H1 (cell line): Measurements from ENCODE around the gene PLP2. TPM values are rescaled to one million over a fixed set of nuclear protein-coding genes. Genes with fewer than 3 reads are reported as not detected.

Experiments used
- CHD1 ChIP-seq: IDR thresholded peaks from 2 replicates; pipeline ENCODE4 v1.6.1; 2012; ENCODE audit warnings: low read depth, low read length, improper control_type of control experiment
- KDM4A ChIP-seq: IDR thresholded peaks from one replicate; pipeline ENCODE4 v1.7.1; 2012; ENCODE audit warnings: low read depth, mild to moderate bottlenecking, moderate library complexity, low read length, inconsistent platforms; ENCODE audit not compliant: severe bottlenecking
- KDM5A ChIP-seq: fragments of 200-600 bp; IDR thresholded peaks from 2 replicates; pipeline ENCODE4 v1.7.1; 2012; ENCODE audit warnings: mild to moderate bottlenecking, low read length, inconsistent platforms, mixed read lengths
- POLR2AphosphoS5 ChIP-seq: IDR thresholded peaks from 2 replicates; pipeline ENCODE4 v1.6.1; 2011; ENCODE audit warnings: low read depth, low read length
- POU5F1 ChIP-seq: IDR thresholded peaks from 2 replicates; pipeline ENCODE4 v1.6.1; 2011; ENCODE audit warnings: low read depth, mild to moderate bottlenecking, low read length, moderate library complexity
- SP1 ChIP-seq: IDR thresholded peaks from 2 replicates; pipeline ENCODE4 v1.6.1; 2011; ENCODE audit warnings: low read depth, low read length
- SP2 ChIP-seq: IDR thresholded peaks from 2 replicates; pipeline ENCODE4 v1.6.1; 2012; ENCODE audit warnings: mild to moderate bottlenecking, low read length, inconsistent platforms
- polyA plus RNA-seq, 7 experiments: library from polyadenylated mRNA; depleted of rRNA in 3 of 7; stranded (reverse) in 5 of 7; unstranded in 2 of 7; fragments of >200 nt in 5 of 7; fragments of 200-250 nt in 2 of 7; gene quantifications; 1 replicate in 5 of 7; 2 replicates in 1 of 7; 4 replicates in 1 of 7; pipeline versions ENCODE4 v1.2.1 to v1.2.3, GENCODE V29; 2011 to 2013; ENCODE audit warnings: missing spikeins in 2 of 7, mixed read lengths in 2 of 7
- total RNA-seq: library from RNA; stranded (reverse); fragmentation: NEBNext Ultra II Directional; extraction: Animal tissue kit (Norgen Biotek cat#: 25700); gene quantifications from 2 replicates; pipeline ENCODE4 v1.2.1, GENCODE V29; 2021
- TF ChIP-seq, protein P1 (sequence below): IDR thresholded peaks from 2 replicates; pipeline ENCODE4 v1.6.1; 2011; ENCODE audit warnings: low read depth, mild to moderate bottlenecking, low read length; ENCODE audit not compliant: insufficient read depth

Gene PLP2
- total and polyA plus RNA-seq, 2 of the 8 experiments (the other 6 are each of a cell fraction or from before 2014, with no cell fraction given) = 10.3 to 23.4 TPM

DNA sequence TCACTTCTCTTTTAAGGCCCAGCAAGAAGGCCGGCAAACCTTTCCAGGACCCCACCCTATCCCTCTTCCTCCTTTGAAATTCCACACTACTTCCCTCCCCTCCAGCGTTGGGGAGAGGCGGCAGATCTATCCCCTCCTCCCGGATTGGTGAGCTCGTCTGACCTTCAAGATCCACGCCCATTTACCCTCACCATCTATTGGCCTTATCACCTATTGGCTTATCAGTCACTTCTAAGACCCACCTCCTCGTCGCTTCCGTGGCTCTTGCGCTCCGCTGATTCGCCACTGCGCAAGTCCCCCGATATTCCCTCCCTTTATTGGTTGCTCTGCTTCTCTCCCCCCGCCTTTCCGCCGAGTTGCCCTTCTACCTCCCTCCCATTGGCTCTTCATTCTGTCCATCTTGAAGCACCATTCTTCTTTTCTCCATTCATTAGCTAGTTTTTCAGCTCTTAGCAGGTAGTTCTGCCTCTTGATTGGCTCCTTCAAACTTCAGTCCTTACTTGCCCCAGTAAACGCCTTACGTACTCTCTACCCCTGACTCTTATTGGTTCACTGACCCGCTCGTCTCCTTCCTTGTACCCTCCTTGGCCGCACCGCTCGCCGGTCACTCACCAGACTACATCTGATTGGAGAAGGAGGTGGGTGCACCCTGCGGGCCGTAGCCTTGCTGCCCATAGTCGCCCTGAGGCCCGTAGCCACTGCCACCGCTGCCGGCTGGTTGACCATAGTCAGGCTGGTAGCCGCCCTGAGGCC, 19.3 kb downstream of the PLP2 start (continued):
- TF ChIP-seq KDM5A (no peak), SP1 (peak; percentile 99), CHD1 (no peak), KDM4A (no peak), POU5F1 (no peak), POLR2AphosphoS5 (peak; percentile 89), SP2 (peak; percentile 94)
- TF ChIP-seq, protein P1, sequence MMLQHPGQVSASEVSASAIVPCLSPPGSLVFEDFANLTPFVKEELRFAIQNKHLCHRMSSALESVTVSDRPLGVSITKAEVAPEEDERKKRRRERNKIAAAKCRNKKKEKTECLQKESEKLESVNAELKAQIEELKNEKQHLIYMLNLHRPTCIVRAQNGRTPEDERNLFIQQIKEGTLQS = no peak
